GM18907 (cell line): ENCODE measurements around the gene TPT1.

ENCODE experiments used
- ATAC-seq: cut with Tn5 transposase; IDR thresholded peaks from one replicate; pipeline ENCODE4 v1.9.1; 2021; ENCODE audit warnings: mild to moderate bottlenecking, moderate library complexity; ENCODE audit not compliant: unreplicated experiment

TPT1 gene

GRCh38 chr13:45335397-45336024 lies 5.5 kb downstream of the TPT1 start:
- no peak for ATAC-seq

- peak; percentile 42 for ATAC-seq
These were observed 6.7 kb downstream of the TPT1 start for GRCh38 chr13:45333977-45334922.

- no peak for ATAC-seq
These were observed 7.6 kb downstream of the TPT1 start for GRCh38 chr13:45333251-45333976.

GRCh38 chr13:45332831-45333219 lies 8.2 kb downstream of the TPT1 start:
- ATAC-seq, result no peak

- no peak for ATAC-seq
These were observed 8.8 kb downstream of the TPT1 start for GRCh38 chr13:45332036-45332830.

GRCh38 chr13:45331692-45332035 lies 9.3 kb downstream of the TPT1 start:
- no peak for ATAC-seq

- no peak for ATAC-seq
These were observed 9.8 kb downstream of the TPT1 start for GRCh38 chr13:45331123-45331619.

GRCh38 chr13:45328661-45329111 lies 12.3 kb downstream of the TPT1 start:
- no peak for ATAC-seq

GRCh38 chr13:45327253-45327955 lies 13.6 kb downstream of the TPT1 start:
- no peak for ATAC-seq

- ATAC-seq, result no peak
These were observed 15.2 kb downstream of the TPT1 start for GRCh38 chr13:45325806-45326205.

- no peak for ATAC-seq
These were observed 19.9 kb downstream of the TPT1 start for GRCh38 chr13:45320876-45321629.

- no peak for ATAC-seq
These were observed 24.0 kb downstream of the TPT1 start for GRCh38 chr13:45316996-45317395.

GRCh38 chr13:45316338-45316737 lies 24.6 kb downstream of the TPT1 start:
- ATAC-seq, result no peak

- ATAC-seq, result no peak
These were observed 25.3 kb downstream of the TPT1 start for GRCh38 chr13:45315520-45316167.

- ATAC-seq, result no peak
These were observed 26.2 kb downstream of the TPT1 start for GRCh38 chr13:45314822-45315221.

- no peak for ATAC-seq
These were observed 30.4 kb downstream of the TPT1 start for GRCh38 chr13:45310341-45311131.

GRCh38 chr13:45306966-45307365 lies 34.0 kb downstream of the TPT1 start:
- ATAC-seq, result no peak

- ATAC-seq, result no peak
These were observed 35.9 kb downstream of the TPT1 start for GRCh38 chr13:45305079-45305478.
